Measurements from ENCODE around the gene RNF207. TPM values are rescaled to one million over a fixed set of nuclear protein-coding genes. Genes with fewer than 3 reads are reported as not detected.

RNF207 gene
- total RNA-seq, 4 donors from 2014 or later, result 2.1 to 41.1 (median 20.5) TPM

- Histone ChIP-seq H3K27ac (no peak overlapping the region), H3K27me3 (no peaks in the 10 kb centered on the region), H3K4me3 (no peak overlapping the region), H3K9me3 (no peaks in the 10 kb centered on the region), H3K4me1 (peaks cover 0 to 8% of the 10 kb centered on the region in 2 donors), H3K36me3 (no peaks in the 10 kb centered on the region)
- DNase-seq, result no peak
- TF ChIP-seq CTCF (IDR thresholded peaks at IDR 0.05) (no peak), POLR2A (IDR thresholded peaks at IDR 0.05) (no peak)
- intact Hi-C loops (cut with DNase I; ENCODE audit: low total_unique reads), result no loop called here
Observed at GRCh38 chr1:6207075-6207885, 1.4 kb downstream of the RNF207 start.

GRCh38 chr1:6207921-6208320, 2.0 kb downstream of the RNF207 start:
- no peaks in the 10 kb centered on the region for H3K9me3 ChIP-seq
- TF ChIP-seq POLR2A (IDR thresholded peaks at IDR 0.05) (no peak), CTCF (IDR thresholded peaks at IDR 0.05) (no peak)
- intact Hi-C loops (cut with DNase I; ENCODE audit: low total_unique reads), result no loop called here
- peaks cover 0 to 8% of the 10 kb centered on the region in 2 donors for H3K4me1 ChIP-seq
- H3K27me3 ChIP-seq, result no peaks in the 10 kb centered on the region
- H3K27ac ChIP-seq, result no peak overlapping the region
- no peak for DNase-seq
- H3K36me3 ChIP-seq, result no peaks in the 10 kb centered on the region
- H3K4me3 ChIP-seq, result no peak overlapping the region

- no peaks in the 10 kb centered on the region for H3K27me3 ChIP-seq
- H3K27ac ChIP-seq, result no peak overlapping the region
- intact Hi-C loops (cut with DNase I; ENCODE audit: low total_unique reads), result no loop called here
- DNase-seq, result no peak
- H3K4me3 ChIP-seq, result peak overlapping the region in 1 of 2 donors; percentile 23
- peak; percentile 38 to 71 (median 58) for TF ChIP-seq CTCF (IDR thresholded peaks at IDR 0.05)
- TF ChIP-seq POLR2A (IDR thresholded peaks at IDR 0.05), result no peak
- peaks cover 0 to 8% of the 10 kb centered on the region in 2 donors for H3K4me1 ChIP-seq
- H3K9me3 ChIP-seq, result no peaks in the 10 kb centered on the region
- no peaks in the 10 kb centered on the region for H3K36me3 ChIP-seq
Observed at GRCh38 chr1:6208723-6209660, 3.1 kb downstream of the RNF207 start.

GRCh38 chr1:6209661-6210580, 4.0 kb downstream of the RNF207 start:
- TF ChIP-seq POLR2A (IDR thresholded peaks at IDR 0.05) (no peak), CTCF (IDR thresholded peaks at IDR 0.05) (no peak)
- Histone ChIP-seq H3K4me1 (peaks cover 0 to 8% of the 10 kb centered on the region in 2 donors), H3K4me3 (no peak overlapping the region), H3K9me3 (no peaks in the 10 kb centered on the region), H3K27ac (no peak overlapping the region), H3K36me3 (no peaks in the 10 kb centered on the region), H3K27me3 (no peaks in the 10 kb centered on the region)
- DNase-seq, result no peak
- intact Hi-C loops (cut with DNase I; ENCODE audit: low total_unique reads), result no loop called here
